ENCODE data around the gene SNX3.

SNX3 gene

DNA sequence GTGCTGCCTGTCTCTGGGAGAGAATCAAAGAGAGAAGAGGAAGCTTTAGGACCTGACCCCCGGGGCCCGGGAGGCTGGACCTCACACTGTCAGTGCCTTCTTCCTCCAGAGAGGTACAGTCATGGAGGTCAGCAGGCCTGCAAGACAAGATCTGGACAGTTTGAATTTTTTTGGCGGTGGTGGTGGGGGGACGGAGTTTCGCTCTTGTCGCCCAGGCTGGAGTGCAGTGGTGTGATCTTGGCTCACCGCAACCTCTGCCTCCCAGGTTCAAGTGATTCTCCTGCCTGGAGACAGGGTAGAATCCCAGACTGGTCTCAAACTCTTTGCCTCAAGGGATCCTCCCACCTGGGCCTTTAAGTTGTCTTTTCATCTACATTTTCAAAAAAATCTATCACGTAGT is 60.7 kb downstream of the SNX3 start:
- DNase-seq, result no peak

DNA sequence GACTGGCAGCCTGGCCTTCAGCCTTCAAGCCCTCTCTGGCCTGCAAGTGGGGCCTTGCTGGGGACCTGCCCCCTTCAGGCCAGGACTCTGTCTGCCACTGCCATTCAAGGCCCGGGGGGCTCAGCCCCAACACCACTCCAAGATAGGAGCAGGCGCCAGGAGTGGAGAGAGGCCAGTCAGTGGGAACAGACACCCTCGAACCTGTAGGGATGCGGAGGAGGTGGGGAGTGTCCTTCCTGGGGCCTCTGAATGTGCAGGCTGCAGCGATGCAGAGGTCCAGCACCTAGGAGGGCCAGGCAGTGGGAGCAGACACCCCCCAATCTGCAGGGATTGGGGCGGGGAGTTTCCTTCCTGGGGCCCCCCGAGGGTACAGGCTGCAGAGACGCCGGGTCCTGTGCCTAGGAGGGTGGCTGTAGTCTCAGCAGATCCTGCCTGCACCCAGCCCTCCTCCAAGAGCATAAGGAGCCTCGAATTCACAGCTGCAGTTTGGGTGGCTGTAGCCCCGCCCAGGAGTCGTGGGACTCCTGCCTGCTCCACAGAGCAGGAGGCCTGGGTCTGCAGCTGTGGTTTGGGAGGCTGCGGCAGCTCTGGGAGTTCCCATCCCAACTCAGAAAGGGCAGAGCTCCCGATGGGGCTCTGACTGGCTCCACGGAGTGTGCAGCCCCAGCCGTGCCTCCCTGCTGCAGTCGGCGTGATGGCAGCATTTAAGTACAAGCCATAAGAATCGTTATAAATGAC is 61.9 kb downstream of the SNX3 start:
- DNase-seq, result no peak

DNA sequence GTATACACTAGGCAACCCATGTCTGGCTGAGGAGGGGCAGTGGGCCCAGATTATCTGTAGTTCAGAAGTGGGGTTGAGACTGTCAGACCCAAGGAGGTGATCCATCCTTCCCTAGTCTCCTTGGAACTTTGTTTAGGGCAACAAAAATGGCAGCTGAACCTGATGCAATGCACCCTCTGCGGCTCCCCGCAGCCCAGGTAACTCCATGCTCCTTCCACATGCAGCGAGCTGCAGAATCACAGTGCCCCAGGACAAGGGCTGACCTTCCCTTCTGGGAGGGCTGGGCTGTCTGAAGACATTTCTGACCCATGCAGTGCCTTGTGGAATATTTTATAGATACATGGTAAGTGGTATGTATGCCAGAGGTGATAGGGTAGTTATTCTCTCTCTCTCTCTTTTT is 65.6 kb downstream of the SNX3 start:
- DNase-seq, result no peak

DNA sequence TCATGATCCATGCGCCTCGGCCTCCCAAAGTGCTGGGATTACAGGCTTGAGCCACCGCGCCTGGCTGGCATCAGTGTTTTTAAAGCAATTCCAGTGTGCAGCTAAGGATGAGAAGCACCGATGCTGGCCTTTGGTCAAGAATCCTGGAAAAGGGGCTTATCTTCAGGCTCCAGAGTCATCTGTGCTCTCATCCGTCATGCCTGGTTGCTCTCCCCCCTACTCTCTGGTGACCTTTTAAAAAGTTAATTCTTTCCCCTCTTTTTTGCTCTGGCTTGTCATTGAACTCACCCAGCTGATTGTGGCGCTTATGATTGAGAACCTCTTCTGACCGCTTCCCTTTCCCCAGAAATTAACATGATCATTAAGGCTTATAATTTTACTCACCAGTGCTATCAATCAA is 66.3 kb downstream of the SNX3 start:
- no peak for DNase-seq

DNA sequence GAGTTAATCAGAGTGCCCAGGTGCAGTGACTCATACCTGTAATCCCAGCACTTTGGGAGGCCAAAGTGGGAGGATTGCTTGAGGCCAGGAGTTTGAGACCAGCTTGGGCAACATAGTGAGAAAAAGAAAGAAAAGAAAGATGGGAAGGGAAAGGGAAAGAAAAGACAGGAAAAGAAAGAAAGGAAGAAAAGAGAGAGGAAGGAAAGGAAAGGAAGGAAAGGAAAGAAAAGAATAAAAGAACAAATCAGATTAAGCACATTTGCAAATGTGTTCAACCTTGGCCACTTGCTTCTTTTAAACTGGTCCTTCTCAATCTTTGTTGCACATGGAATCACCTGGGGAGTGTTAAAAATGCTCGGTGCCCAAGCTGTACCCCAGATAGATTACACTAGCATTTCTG is 67.0 kb downstream of the SNX3 start:
- DNase-seq, result no peak

DNA sequence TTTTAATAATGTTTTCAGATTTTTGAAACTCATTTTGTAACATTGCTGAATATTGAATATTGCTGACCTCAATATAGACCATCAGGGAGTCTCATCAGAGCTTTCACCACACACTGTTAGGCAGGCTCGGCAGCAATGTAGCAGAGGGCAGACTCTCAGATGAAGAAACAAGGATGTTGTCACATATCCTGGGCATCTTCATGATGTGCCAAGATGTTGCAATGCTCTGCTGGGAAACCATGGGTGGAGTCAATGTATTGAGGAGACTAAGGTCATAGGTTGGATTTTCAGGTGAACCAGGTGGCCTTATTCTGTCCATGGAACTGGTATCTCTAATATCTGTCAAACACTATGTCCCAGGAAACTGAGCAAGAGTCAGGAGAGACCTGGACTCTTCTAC is 67.7 kb downstream of the SNX3 start:
- DNase-seq, result no peak

DNA sequence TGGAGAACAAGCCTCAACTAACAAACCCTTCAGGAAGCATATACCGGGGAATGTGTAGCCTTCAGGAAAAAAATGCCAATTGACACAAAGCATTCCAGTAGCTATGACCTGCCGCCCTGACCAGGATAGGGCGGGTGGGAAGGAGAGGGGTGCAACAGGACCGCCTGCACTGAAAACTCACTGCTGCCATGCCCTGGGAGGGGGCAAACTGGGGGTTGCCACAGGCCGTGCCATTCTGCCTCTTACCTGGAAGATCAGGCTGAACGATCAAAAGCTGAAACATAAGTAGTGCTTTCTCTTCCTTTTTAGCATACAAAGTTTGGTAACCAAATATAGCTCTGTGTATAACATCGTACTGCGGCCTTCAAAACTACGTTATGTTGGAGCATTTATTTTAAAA is 73.3 kb downstream of the SNX3 start:
- DNase-seq, result no peak

DNA sequence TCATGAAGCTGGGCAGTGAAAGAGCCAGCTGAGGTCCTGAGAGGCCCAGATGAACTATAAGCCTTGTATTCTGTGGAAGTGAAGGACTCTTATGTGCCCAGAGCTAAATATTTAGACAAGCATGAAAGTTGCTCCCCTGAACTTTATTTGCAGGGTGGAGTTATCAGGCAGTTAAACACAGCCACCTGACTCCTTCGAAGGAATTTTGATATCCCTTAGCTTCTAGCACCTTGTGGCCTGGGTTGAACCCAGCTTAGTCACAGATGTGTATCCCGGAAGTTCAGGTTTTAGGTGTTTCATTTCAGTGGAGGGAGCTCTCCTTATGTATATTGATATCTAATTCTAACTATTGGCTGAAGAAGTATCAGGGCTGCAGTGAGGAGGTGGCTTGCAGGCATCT is 74.6 kb downstream of the SNX3 start:
- no peak for DNase-seq

DNA sequence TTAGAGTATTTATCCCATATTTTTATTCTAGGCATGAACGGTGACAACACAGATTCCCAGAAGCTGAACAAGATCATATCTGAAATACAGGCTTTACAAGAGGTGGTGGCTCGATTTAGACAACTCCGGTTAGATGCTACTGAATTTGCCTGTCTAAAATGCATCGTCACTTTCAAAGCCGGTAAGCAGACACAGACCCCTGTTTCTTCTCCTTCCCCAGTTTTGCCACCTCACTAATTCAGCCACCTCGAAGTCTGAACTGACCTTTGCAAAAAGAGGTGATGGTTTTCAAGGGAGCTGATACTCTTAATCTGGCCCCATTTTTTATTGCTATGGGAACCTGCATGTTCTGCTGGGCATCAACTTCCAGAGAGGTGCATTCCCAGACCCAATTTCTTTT is 80.1 kb downstream of the SNX3 start:
- DNase-seq, result no peak

DNA sequence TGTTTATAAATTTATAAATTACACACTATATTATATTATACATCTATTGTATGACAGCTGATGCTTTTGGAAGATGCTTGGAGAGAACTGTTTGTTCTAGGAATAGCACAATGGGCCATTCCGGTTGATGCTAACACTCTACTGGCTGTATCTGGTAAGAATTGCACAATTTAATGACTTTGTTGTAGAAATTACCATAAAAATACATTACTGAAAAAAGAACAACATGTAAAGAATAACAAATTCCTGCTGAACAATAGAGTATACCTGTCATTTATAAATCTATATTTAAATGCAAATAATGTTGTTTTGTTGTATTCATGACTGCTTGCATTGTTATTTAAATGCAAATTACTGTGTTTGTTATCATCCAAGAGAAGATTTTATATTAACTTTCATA is 80.6 kb downstream of the SNX3 start:
- DNase-seq, result no peak

DNA sequence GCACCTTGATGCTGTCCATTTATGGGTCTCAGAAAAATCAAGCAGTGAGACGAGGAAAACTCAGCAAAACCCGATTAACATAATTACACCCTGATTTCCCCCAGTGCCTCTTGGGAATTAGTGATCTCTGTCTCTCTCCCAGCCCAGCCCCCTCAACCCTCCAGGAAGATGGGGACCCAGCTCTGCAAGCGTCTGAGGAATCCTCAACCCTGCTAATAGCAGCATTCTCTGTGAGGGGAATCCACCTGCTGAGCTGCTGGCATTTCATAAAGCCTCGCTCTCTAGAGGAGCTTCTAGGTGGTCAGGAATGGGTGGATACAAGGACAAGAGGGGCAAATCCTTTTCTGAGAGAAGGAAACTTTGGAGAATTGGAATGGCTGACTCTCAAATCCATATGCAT is 81.1 kb downstream of the SNX3 start:
- DNase-seq, result no peak

DNA sequence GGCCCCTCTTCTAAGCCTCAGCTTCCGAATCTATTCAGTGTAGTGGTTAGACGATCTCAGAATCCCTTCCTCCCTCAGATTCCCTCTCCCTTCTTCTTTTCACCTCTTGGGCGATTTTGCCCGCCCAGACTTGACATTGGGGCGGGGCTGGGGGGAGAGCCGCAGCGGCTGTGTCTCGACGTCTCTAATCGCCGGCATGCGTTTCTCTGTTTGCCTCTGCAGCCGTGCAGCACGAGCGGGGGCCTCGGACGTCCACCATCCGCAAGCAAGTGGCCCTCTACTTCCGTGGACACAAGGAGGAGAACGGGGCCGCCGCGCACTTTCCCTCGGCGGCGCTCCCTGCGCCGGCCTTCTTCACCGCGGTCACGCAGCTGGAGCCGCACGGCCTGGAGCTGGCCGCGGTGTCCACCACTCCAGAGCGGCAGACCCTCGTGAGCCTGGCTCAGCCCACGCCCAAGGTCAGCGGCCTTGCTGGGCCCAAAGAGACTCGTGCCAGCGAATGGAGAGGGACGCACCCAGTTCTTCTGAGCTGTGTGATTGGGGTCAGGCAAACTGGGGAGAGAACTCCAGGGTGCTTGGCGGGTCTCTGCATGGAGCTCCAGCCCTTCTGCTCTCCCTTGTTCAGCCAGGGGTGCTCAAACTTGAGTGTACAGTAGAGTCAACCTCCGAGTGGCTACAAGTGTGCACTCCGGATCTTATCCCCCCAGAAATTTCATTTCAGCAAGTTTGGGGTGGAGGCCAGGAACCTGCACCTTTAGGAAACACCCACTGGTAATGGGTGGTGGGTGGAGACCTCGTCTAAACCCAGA is 84.4 kb downstream of the SNX3 start:
- DNase-seq, result no peak

DNA sequence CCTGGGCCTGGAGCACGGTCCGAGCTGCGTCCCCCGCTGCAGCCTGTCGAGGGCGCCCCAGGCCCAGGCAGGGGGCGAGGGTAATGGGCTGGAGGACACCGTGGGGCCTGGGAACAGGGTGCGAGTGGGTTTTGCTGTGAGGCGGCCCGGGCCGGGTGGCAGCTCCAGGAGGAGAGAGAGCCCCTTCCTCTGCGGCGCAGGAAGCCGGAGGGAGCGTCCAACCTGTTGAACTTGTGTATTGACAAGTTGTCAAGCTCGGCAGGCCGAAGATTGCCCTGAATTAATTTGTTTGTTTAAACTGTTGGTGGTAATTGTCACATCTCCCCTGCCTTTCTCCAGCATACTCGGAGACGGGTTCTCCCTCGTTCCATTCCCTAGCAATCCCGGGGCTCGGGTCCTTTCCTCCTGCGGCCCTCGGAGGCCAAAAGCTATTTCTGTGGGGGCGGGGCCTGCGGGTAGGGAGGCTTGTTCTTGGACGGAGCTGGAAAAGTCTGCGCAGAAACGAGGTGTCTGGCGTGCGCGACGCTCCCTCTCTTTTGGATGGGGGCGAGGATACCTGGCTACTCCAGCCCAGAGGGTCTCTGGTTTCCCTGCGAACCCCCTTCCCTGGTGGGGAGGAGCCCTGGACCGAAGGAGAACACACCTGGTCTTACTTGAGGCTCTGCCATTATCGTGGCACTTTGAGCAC is 85.1 kb downstream of the SNX3 start:
- DNase-seq, result no peak

DNA sequence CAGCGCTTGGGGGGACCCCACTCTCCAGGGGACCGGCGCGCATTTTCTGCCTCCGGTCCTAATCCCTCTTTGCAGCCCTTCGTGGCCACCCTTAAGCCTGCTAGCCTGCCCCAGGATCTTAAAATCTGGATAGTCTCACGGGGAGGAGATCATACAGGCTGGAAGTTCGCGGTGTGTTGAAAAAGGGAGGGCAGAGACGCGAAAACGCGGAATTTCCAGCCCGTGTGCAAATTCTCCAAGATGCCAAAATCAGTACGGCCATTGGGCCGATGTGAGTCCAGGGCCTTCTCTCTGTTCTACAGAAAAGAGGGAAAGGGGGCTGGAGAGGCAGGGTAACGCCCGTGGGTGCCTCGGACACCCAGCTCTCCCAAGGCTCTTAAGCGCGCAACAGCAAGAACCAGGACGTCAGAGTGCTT is 85.7 kb downstream of the SNX3 start:
- DNase-seq, result no peak

DNA sequence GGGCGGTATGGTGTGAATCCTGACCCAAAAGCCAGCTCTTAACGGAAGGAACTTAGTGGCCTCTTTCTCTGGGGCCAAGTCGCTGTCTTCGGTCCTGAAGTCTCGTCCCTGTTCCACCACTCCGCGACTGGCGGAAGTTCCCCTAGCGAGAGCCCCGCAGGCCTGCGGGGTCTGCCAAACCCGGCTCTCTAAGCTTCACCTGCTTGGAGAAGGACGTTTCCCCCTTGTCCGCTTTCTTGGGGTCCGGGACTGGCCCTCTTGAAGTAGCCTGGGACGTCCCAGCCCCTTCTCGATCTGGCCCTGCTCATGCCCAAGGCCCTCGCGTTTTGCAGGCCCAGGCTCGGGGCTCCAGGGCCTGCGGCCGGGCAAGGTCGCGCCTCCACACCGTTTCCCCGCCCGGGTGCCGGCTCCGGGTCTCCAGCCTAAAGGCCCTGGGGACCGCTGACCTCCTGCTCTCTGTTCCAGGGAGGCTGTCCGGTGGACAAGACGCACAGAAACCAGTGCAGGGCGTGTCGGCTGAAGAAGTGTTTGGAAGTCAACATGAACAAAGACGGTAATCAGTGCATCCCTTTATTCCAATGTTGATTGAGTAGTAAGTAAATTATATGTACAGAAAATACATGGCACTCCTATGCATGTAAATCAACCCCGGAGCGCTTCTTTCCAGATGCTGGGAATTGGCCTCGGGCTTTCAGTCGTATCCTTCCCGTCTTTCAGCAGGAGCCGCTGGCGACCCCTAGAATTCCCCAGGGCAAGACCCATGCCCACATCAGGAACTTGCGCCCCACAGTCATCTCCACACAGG is 86.3 kb downstream of the SNX3 start:
- DNase-seq, result no peak

DNA sequence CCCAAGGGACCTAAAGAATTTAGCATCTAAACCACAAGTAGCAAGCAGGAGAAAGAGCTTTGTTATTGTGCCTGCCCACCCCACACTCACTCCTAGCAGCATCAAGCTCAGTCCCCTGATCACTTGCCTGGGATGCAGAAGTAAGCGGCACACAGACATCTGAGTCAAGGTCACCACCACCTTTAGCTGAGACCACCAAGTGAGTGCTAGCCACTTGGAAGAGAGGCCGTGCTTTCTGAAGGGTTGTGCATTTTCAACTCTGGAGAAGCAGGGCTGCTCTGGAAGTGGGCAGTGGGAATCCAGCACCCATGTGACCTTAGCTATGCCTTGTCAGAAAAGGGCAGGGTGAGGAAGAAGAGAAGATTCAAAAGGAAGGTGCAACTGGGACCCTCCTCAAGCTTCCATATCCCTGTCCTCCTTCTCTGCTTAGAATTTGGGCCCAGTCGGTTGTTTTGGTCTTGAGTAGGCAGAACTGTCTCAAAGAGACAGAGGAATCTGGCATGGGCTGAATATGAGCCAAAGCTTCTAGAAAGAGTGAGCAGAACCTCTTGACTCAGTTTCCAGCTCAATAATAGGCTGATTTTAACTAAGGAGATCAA is 88.8 kb downstream of the SNX3 start:
- DNase-seq, result no peak

DNA sequence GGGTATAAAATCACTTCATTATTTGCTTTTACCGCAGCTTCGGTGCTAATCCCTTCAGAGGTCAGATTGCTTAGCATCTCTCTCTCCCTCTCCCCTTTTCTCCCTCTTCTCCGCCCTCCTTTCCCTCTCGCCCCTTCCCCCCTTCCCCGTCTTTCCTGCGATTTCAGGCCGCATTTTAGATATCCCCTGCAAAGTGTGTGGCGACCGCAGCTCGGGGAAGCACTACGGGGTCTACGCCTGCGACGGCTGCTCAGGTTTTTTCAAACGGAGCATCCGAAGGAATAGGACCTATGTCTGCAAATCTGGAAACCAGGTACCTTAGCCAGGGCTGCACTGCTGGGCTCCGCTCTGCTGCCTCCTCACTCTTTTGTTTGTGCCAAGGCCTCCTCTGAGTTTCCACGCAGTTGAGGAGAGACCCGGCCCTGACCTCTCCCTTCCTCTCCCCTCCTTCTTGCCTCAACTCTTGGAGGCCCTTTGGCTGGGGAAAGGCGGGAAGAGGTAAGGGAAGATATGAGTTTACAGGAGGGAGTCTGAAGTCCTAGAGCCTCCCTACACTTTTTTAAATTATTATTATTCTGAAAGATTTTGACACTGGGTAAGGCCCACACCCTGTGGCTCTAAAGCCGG is 89.4 kb downstream of the SNX3 start:
- DNase-seq, result no peak

DNA sequence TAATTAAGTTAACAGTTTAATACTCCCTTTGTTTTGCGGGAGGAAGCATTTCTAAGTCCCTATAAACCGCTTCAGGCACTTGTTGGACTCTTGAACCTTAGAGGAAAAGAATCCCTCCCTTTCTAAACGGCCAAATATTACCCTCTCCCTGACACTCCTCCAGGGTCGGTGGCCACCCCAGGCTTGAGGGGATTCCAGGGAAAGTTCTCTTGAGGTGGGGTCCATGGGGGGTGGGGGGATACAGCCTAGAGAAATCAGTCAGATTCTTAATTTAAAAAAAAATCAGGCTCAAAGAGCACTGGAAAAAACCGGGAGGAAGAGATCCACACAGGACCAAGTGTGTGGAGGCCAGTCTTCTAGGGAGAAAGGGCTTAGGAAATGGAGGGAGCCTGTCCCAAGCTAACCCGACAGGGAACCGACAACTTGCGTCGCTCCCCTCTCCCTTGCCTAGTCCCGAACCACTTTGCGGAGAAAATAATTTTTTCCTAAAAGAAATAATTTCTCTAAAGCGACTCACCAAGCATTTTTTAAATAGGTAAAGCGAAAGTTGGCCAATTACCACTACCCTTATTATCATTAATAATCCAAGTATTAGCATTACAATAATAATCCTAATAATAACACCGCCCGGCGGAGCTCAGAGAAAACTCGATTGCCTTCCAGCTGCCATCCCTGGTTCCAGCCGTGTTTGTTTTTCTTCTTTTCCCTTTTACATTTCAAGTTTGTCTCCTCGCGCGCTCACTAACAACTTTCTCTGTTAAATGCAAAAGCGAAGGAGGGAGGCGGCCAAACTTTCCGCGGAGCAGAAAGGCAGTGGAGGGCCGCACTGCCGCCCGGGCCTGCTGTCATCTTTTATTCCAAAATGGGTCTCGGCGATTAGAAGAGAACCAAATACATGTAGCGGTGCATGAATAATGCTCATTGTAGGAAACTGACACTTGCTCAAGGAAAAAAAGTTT is 90.2 kb downstream of the SNX3 start:
- no peak for DNase-seq

DNA sequence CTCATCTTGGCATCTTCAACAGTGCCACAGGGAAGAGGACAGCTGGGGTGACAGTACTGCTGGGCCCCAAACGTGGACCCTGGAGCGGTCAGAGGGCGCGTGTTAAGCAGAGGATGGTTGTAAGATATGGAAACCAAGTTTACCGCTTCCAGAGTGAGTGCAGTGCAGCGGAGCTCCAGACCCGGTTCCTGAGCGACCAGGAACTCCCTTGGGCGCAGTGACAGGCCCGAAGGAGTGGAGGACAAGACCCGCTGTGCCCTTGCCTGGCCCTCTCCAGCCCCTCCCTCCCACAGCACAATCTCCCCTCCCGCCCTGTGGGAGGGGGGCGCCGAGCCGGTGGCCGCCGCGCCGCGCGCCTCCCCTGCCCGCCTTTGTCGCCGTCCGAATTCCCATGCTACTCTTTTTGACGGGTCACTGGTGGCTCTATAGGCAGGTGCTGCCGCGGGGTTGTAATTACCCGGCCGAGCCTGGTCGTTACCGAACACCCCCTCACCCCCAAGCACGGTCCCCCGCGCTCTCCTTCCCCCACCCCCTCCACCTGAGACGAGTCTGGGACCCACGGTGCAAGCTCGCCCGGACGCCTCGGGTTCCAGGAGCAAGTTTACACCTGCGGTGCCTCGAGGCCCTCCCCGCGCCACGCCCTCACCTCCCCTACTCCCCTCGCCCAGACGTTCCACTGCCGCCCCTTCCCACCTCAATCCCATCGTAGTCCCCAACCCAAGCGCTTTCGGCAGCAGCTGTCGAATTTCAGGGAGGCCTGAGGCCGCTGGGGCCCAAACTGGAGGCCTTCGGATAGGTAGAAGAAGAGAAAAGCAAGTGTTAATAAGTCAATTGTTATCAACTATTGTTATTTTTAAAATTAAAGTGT is 91.1 kb downstream of the SNX3 start:
- DNase-seq, result no peak

Measured in activated CD4-positive, alpha-beta T cell treated with anti-CD3 and anti-CD28 coated beads, Interleukin-2, Interleukin-6, amounts not matched to agents 100 ng/mL and 50 ng/mL, durations not matched to agents 16 hours and 8 hours (primary cell).